Activated CD8-positive, alpha-beta T cell treated with anti-CD3 and anti-CD28 coated beads, Interleukin-2, amount 10 ng/mL, durations not matched to agents 7 days and 5 days (primary cell): ENCODE data around the gene TGFB2. TPM values are rescaled to one million over a fixed set of nuclear protein-coding genes. Genes with fewer than 3 reads are reported as not detected.
A peak's percentile ranks its signal among the peaks of the same experiment; 100 is the strongest.

Experiments used
- ATAC-seq: fragments of 150-1000 bp; cut with Tn5 transposase; one replicate; pipeline ENCODE4 v1.10.0; 2021; ENCODE audit warnings: moderate library complexity
- CTCF ChIA-PET: fragments of 350-600 bp; sonication (Branson Sonifier 250); formaldehyde crosslinking; loops from one replicate; lab custom pipeline; 2021; ENCODE audit warnings: antibody characterized with exemption; lab: Charles Lee
- POLR2A ChIA-PET: fragments of 350-600 bp; sonication (Branson Sonifier 250); formaldehyde crosslinking; loops from one replicate; lab custom pipeline; 2021; ENCODE audit warnings: antibody characterized with exemption; lab: Charles Lee
- DNase-seq: peaks from one replicate; pipeline ENCODE4 v3.0.0-alpha.2; 2020
- H3K27ac Mint-ChIP-seq: one replicate; pipeline ENCODE4 v1.8.0; 2021; ENCODE audit warnings: mild to moderate bottlenecking, mixed read lengths
- H3K27me3 Mint-ChIP-seq: one replicate; pipeline ENCODE4 v1.8.0; 2021; ENCODE audit warnings: low read depth, mixed read lengths
- H3K36me3 Mint-ChIP-seq: one replicate; pipeline ENCODE4 v1.8.0; 2021; ENCODE audit warnings: low read depth, mixed read lengths
- H3K4me1 Mint-ChIP-seq: one replicate; pipeline ENCODE4 v1.8.0; 2021; ENCODE audit warnings: low read depth, mixed read lengths
- H3K4me3 Mint-ChIP-seq: one replicate; pipeline ENCODE4 v1.8.0; 2021; ENCODE audit warnings: mild to moderate bottlenecking, mixed read lengths
- H3K9me3 Mint-ChIP-seq: one replicate; pipeline ENCODE4 v1.8.0; 2022; ENCODE audit warnings: mixed read lengths; ENCODE audit not compliant: insufficient read depth
- total RNA-seq, 2 experiments: library from RNA; stranded (reverse); gene quantifications; one replicate each; pipeline ENCODE4 v1.2.3, GENCODE V29; 2021

The TGFB2 gene
- not detected for total RNA-seq

GRCh38 chr1:218344814-218345672 lies at the start of gene TGFB2:
Gene TGFB2 (plus strand): TSS chr1:218345336. CDS start chr1:218346702, 1,366 bp downstream.
- peak; percentile 27 for DNase-seq
- H3K27me3 Mint-ChIP-seq: peaks cover 41% of the 10 kb centered on the region
- ATAC-seq: peak; percentile 52
- no peaks in the 10 kb centered on the region for H3K9me3 Mint-ChIP-seq
- no peak within 1 kb of the TSS for H3K4me3 Mint-ChIP-seq
- ChIA-PET POLR2A (no interaction called here), CTCF (interaction anchor here (1.2 to 1.4 kb wide), 2 partner anchors 9 to 15 kb away, joined by 4 to 5 read pairs; no protein-coding TSS in a partner anchor)
- H3K27ac Mint-ChIP-seq: no peak within 1 kb of the TSS
- H3K4me1 Mint-ChIP-seq: peaks cover 16% of the 10 kb centered on the region
- H3K36me3 Mint-ChIP-seq: no peaks in the 10 kb centered on the region

GRCh38 chr1:218296162-218296561 lies 49.0 kb upstream of the TGFB2 start:
- DNase-seq (no peak), ATAC-seq (no peak)
- Mint-ChIP-seq H3K9me3 (no peaks in the 10 kb centered on the region), H3K36me3 (peaks cover 5% of the 10 kb centered on the region), H3K4me1 (no peaks in the 10 kb centered on the region), H3K27me3 (no peaks in the 10 kb centered on the region), H3K27ac (no peak overlapping the region), H3K4me3 (no peak overlapping the region)
- ChIA-PET CTCF (interaction anchor here (1.2 kb wide), 1 partner anchor 34 kb away, joined by 3 read pairs; no protein-coding TSS in a partner anchor), POLR2A (no interaction called here)

DNA sequence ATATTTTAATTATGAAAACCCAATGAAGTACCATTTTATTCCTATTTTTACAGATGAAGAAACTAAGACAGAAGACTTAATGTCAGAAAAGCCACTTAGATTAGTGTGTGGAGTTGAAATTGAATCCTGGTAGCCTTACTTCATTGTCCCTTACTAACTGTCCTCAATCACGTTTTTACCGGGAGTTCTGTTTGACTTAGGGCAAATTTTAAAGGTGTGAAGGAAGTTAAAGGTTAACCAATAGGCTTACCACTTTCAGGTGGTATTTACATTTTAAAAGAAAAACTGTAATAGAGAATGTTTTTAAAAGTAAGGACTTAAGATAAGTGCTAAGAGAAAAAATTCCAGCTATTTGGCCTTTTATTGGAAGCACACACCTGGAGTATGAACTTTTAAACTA lies 47.7 kb upstream of the TGFB2 start:
- no peaks in the 10 kb centered on the region for H3K4me1 Mint-ChIP-seq
- H3K27me3 Mint-ChIP-seq: no peaks in the 10 kb centered on the region
- no peak for ATAC-seq
- H3K36me3 Mint-ChIP-seq: peaks cover 5% of the 10 kb centered on the region
- POLR2A ChIA-PET: interaction anchor here (0.9 kb wide), 1 partner anchor 13 kb away, joined by 4 read pairs; the partner anchor contains the start of gene RRP15
- no peak for DNase-seq
- no peak overlapping the region for H3K27ac Mint-ChIP-seq
- H3K4me3 Mint-ChIP-seq: no peak overlapping the region
- no peaks in the 10 kb centered on the region for H3K9me3 Mint-ChIP-seq
- CTCF ChIA-PET: no interaction called here

DNA sequence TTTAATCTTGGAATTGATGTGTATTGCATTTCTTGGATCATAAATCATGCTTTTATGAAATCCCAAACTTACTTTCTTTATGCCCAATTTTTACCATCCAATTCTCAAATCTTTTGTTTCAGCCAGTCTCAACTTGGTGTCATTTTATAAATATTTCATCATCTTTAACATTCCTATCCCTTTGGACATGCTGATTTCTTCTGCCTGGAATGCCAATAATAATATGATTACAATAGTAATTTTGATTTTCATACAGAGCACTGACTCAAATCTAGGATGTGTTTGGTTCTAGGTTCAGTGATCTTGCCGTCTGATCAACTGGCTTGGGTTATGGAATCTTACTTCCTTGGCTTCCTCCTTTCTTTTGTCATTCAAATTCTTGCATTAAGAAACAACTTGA lies 47.3 kb upstream of the TGFB2 start:
- Mint-ChIP-seq H3K4me1 (no peaks in the 10 kb centered on the region), H3K9me3 (no peaks in the 10 kb centered on the region), H3K4me3 (no peak overlapping the region), H3K27me3 (no peaks in the 10 kb centered on the region), H3K36me3 (peaks cover 5% of the 10 kb centered on the region), H3K27ac (no peak overlapping the region)
- CTCF ChIA-PET: no interaction called here
- ATAC-seq: no peak
- DNase-seq: no peak
- POLR2A ChIA-PET: no interaction called here

DNA sequence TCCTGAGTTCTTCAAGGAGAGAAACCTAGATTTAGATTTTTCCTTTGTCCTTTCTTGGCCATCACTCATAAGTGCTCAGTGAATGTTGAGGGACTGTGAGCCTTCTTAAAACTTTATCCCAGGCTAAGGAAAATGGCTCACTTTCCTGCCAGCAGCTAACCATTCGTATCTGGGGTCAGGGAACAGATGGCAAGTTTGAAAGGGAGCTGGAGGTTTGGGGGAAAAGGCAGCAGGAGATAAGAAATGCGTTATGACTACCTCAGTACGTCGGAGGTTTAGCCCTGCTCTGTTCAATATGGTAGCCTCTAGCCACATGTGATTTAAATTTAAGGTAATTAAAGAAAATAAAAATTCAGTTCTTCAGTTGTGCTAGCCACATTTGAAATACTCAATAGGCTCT lies 46.7 kb upstream of the TGFB2 start:
- H3K4me3 Mint-ChIP-seq: no peak overlapping the region
- DNase-seq: no peak
- no peaks in the 10 kb centered on the region for H3K27me3 Mint-ChIP-seq
- H3K36me3 Mint-ChIP-seq: peaks cover 5% of the 10 kb centered on the region
- no peaks in the 10 kb centered on the region for H3K9me3 Mint-ChIP-seq
- ChIA-PET POLR2A (no interaction called here), CTCF (interaction anchor here (1.1 to 1.4 kb wide), 4 partner anchors 10 to 869 kb away, joined by 3 to 8 read pairs (median 5); partner anchors contain the start of gene RRP15)
- H3K27ac Mint-ChIP-seq: no peak overlapping the region
- no peak for ATAC-seq
- H3K4me1 Mint-ChIP-seq: no peaks in the 10 kb centered on the region

DNA sequence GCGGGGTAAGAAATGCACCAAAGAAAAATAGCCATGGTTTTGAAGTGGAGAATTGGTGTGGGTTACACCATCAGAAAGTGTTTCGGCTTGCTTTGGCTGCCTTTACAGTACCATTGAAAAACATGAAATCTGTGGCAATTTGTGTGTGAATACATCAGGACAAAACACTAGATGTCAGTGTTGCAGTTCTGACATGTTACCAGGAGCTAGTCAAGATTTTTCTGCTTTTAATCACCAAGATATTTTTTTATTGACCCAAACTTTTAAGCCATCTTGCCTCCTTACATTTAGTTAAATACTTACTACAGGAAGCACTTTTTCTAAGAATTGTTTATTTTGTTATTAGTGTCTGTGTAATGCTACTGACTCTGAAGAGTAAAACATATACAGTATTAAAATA lies 45.7 kb upstream of the TGFB2 start:
- Mint-ChIP-seq H3K27ac (no peak overlapping the region), H3K27me3 (no peaks in the 10 kb centered on the region), H3K4me3 (no peak overlapping the region), H3K4me1 (no peaks in the 10 kb centered on the region), H3K9me3 (no peaks in the 10 kb centered on the region), H3K36me3 (peaks cover 3% of the 10 kb centered on the region)
- POLR2A ChIA-PET: interaction anchor here (0.7 kb wide), 1 partner anchor 1501 kb away, joined by 3 read pairs; no protein-coding TSS in a partner anchor
- CTCF ChIA-PET: interaction anchor here (1.0 to 1.5 kb wide), 7 partner anchors 11 to 868 kb away, joined by 3 to 8 read pairs (median 4); partner anchors contain the start of gene RRP15
- DNase-seq: no peak
- no peak for ATAC-seq

DNA sequence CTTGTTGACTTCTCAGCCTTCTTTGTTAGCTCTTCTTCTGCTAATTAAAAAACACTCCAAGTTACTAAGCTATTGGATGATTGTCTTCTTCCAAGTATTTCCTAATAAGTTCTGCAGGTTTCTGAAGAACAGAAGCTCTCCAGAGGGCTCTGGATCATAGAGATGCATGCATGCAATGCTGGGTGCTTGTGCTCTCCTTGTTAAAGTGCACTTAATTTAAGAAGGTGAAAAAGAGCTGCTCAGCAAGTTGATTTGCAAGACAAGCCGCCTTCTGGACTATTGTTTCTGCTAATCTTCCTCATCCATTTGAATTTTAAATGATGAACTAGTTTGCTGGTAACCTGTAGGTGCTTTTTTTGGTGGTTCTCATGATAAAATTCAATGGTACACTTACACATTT lies 43.9 kb upstream of the TGFB2 start:
- Mint-ChIP-seq H3K4me3 (no peak overlapping the region), H3K27ac (no peak overlapping the region), H3K27me3 (no peaks in the 10 kb centered on the region), H3K9me3 (no peaks in the 10 kb centered on the region), H3K4me1 (no peaks in the 10 kb centered on the region), H3K36me3 (peaks cover 3% of the 10 kb centered on the region)
- DNase-seq (no peak), ATAC-seq (no peak)
- ChIA-PET CTCF (interaction anchor here (0.7 kb wide), 1 partner anchor 29 kb away, joined by 3 read pairs; no protein-coding TSS in a partner anchor), POLR2A (interaction anchor here (1.1 kb wide), 1 partner anchor 16 kb away, joined by 3 read pairs; the partner anchor contains the start of gene RRP15)

DNA sequence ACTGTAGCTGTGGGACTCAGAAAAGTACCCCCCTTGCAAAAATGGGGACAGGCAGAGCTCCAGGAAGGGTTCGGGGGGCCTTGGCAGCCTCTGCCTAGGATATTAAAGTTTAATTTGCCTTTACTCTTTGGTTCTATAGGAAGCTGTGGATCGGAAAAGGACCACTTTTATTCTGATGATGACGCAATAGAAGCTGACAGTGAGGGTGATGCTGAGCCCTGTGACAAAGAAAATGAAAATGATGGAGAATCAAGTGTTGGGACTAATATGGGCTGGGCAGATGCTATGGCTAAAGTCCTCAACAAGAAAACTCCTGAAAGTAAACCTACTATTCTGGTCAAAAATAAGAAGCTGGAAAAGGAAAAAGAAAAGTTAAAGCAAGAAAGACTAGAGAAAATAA lies 43.0 kb upstream of the TGFB2 start:
- no peaks in the 10 kb centered on the region for H3K27me3 Mint-ChIP-seq
- H3K27ac Mint-ChIP-seq: no peak overlapping the region
- ATAC-seq (no peak), DNase-seq (no peak)
- no peaks in the 10 kb centered on the region for H3K4me1 Mint-ChIP-seq
- no peaks in the 10 kb centered on the region for H3K9me3 Mint-ChIP-seq
- H3K4me3 Mint-ChIP-seq: no peak overlapping the region
- H3K36me3 Mint-ChIP-seq: peaks cover 4% of the 10 kb centered on the region
- CTCF ChIA-PET: interaction anchor here (1.0 kb wide), 1 partner anchor 13 kb away, joined by 4 read pairs; no protein-coding TSS in a partner anchor
- POLR2A ChIA-PET: no interaction called here

DNA sequence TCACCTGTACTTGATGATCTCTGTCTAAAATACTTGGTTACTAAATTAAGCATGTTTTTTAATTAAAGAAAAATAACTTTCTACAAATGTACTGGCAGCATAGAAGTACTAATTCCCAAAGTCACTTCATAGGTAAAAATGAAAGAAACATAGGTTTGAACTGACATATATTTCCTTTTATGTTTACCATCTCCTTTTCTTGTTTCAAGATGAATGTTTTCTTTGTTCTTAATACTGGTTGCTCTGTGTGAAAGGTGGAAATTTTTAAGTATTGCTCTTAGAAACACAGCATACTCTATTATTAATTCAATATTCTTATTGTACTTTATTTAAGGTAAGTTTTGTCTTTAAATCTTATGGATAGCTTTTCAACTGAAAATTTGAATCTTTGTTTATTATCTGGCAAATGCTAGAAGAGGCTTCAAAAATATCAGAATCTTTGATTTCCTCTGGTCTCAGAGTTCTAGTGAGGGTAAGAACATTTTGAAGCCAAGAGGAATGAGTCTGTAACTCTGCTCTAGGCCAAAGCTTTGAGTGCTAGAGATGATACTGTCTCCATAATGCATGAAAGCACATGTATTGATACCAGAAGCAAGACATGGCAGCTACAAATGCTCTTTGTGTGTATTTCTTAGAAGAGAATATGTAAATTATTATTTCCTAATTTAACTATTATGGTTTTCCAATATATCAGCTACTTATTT lies 41.8 kb upstream of the TGFB2 start:
- no peaks in the 10 kb centered on the region for H3K9me3 Mint-ChIP-seq
- ChIA-PET CTCF (interaction anchor here (1.2 to 1.4 kb wide), 3 partner anchors 22 to 43 kb away, joined by 3 to 4 read pairs (median 4); no protein-coding TSS in a partner anchor), POLR2A (no interaction called here)
- H3K27me3 Mint-ChIP-seq: no peaks in the 10 kb centered on the region
- DNase-seq (no peak), ATAC-seq (no peak)
- no peaks in the 10 kb centered on the region for H3K4me1 Mint-ChIP-seq
- no peak overlapping the region for H3K4me3 Mint-ChIP-seq
- peaks cover 8% of the 10 kb centered on the region for H3K36me3 Mint-ChIP-seq
- no peak overlapping the region for H3K27ac Mint-ChIP-seq

DNA sequence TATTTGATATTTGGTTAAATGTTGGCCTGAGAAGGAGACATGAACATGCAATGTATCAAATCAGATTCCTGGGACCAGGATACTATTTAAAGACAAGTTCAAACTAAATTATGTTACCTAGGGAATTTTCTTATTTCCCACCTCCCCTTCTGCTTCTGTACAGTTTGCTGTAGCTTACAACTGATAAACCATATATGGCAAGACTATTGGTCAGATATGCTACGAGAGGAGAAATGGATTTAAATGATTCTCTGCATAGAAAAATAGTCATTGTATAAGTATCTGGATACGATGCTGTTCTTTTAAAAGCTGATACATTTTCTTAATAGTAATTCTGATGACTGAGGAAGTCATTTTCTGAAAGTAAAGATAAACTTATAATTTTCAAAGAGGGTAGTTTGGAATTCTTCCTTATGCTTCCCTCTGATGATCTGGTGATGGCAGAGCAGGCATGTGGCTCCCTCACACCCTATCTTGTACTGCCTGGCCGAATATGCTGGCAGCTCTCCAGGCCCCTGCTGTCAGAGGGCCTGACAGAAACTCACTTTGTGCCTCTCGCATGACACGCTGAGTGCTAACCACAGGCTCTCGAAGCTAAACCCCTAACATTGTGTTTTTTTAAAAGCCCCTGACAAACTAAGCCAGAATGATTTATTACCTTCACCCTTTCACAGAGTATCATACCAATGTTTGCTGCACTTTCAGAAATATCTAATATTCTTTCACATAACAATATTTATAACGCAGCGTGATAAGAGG lies 40.7 kb upstream of the TGFB2 start:
- ATAC-seq (no peak), DNase-seq (no peak)
- CTCF ChIA-PET: interaction anchor here (1.1 to 1.4 kb wide), 3 partner anchors 19 to 25 kb away, joined by 3 to 4 read pairs (median 4); partner anchors contain the start of gene RRP15

GRCh38 chr1:218305472-218306064 lies 39.6 kb upstream of the TGFB2 start:
- ChIA-PET CTCF (interaction anchor here (1.1 kb wide), 1 partner anchor 20 kb away, joined by 4 read pairs; the partner anchor contains the start of gene RRP15), POLR2A (no interaction called here)
- no peaks in the 10 kb centered on the region for H3K27me3 Mint-ChIP-seq
- DNase-seq (no peak), ATAC-seq (no peak)
- no peaks in the 10 kb centered on the region for H3K9me3 Mint-ChIP-seq
- no peaks in the 10 kb centered on the region for H3K4me1 Mint-ChIP-seq
- H3K36me3 Mint-ChIP-seq: peaks cover 21% of the 10 kb centered on the region
- no peak overlapping the region for H3K27ac Mint-ChIP-seq
- no peak overlapping the region for H3K4me3 Mint-ChIP-seq

More for the DNA sequence above, 40.7 kb upstream of the TGFB2 start:
- H3K9me3 Mint-ChIP-seq: no peaks in the 10 kb centered on the region
- peaks cover 15% of the 10 kb centered on the region for H3K36me3 Mint-ChIP-seq
- no peaks in the 10 kb centered on the region for H3K27me3 Mint-ChIP-seq
- no peaks in the 10 kb centered on the region for H3K4me1 Mint-ChIP-seq
- no peak overlapping the region for H3K27ac Mint-ChIP-seq
- no peak overlapping the region for H3K4me3 Mint-ChIP-seq
- POLR2A ChIA-PET: no interaction called here
